Smooth muscle cell (in vitro differentiated cells): Measurements from ENCODE around the gene WLS. TPM values are rescaled to one million over a fixed set of nuclear protein-coding genes. Genes with fewer than 3 reads are reported as not detected.

ENCODE experiments used
- DNase-seq: peaks from one replicate; lab custom pipeline; 2025; ENCODE audit not compliant: unreplicated experiment; lab: John Stamatoyannopoulos, UW
- H2AFZ ChIP-seq: fragments of 200-600 bp; sonication (generic); 2 replicates; pipeline ENCODE4 v1.6.0; 2016; ENCODE audit warnings: antibody characterized with exemption, low read depth, mild to moderate bottlenecking
- H3F3A ChIP-seq: fragments of 200-600 bp; sonication (generic); 2 replicates; pipeline ENCODE4 v1.6.0; 2017; ENCODE audit warnings: antibody characterized with exemption, low read depth
- H3K27ac ChIP-seq: fragments of 200-600 bp; sonication (generic); 2 replicates; pipeline ENCODE4 v1.5.1; 2016; ENCODE audit warnings: low read depth, mild to moderate bottlenecking
- H3K27me3 ChIP-seq: fragments of 200-600 bp; sonication (generic); 2 replicates; pipeline ENCODE4 v1.6.1; 2016; ENCODE audit warnings: low read depth, mild to moderate bottlenecking
- H3K36me3 ChIP-seq: fragments of 200-600 bp; sonication (generic); 2 replicates; pipeline ENCODE4 v1.5.1; 2016; ENCODE audit warnings: low read depth
- H3K4me1 ChIP-seq: fragments of 200-600 bp; sonication (generic); 2 replicates; pipeline ENCODE4 v1.5.1; 2016; ENCODE audit warnings: low read depth
- H3K4me2 ChIP-seq: fragments of 200-600 bp; sonication (generic); 2 replicates; pipeline ENCODE4 v1.6.0; 2016; ENCODE audit warnings: mild to moderate bottlenecking
- H3K4me3 ChIP-seq: fragments of 200-600 bp; sonication (generic); 2 replicates; pipeline ENCODE4 v1.5.1; 2016; ENCODE audit warnings: mild to moderate bottlenecking
- H3K79me2 ChIP-seq: fragments of 200-600 bp; sonication (generic); 2 replicates; pipeline ENCODE4 v1.6.0; 2016; ENCODE audit warnings: low read depth, mild to moderate bottlenecking
- H3K9ac ChIP-seq: fragments of 200-600 bp; sonication (generic); 2 replicates; pipeline ENCODE4 v1.6.0; 2016; ENCODE audit warnings: low read depth
- H3K9me3 ChIP-seq: fragments of 200-600 bp; sonication (generic); replicated peaks from 2 replicates; pipeline ENCODE4 v1.5.1; 2016; ENCODE audit warnings: low read depth
- H4K20me1 ChIP-seq: fragments of 200-600 bp; sonication (generic); 2 replicates; pipeline ENCODE4 v1.6.0; 2016; ENCODE audit warnings: low read depth
- CTCF ChIP-seq: fragments of 200-600 bp; sonication (generic); IDR thresholded peaks from 2 replicates; pipeline ENCODE4 v1.5.1; 2017; ENCODE audit warnings: borderline replicate concordance, mild to moderate bottlenecking, antibody characterized with exemption; ENCODE audit not compliant: insufficient read depth, poor library complexity, severe bottlenecking
- WGBS: methylation state at CpG from one replicate; pipeline ENCODE4 v1.1.7; 2016; ENCODE audit warnings: low lambda C conversion rate; 5-methylcytosine and 5-hydroxymethylcytosine counted together
- polyA plus RNA-seq: library from polyadenylated mRNA; unstranded; fragments of >200 nt; fragmentation: Nextera tagmentation; extraction: Ambion mirVana; gene quantifications from 2 replicates; pipeline ENCODE4 v1.2.1, GENCODE V29; 2016
- total RNA-seq: library from RNA; depleted of rRNA; stranded (reverse); fragments of >200 nt; gene quantifications from 2 replicates; pipeline ENCODE4 v1.2.3, GENCODE V29; 2014

The WLS gene
- total and polyA plus RNA-seq, 2 experiments from 2014 or later = 58.1 to 112 TPM

- peaks cover 6% of the 10 kb centered on the region for H3F3A ChIP-seq
- H3K4me1 ChIP-seq = no peaks in the 10 kb centered on the region
- no peak overlapping the region for H3K4me3 ChIP-seq
- no peak overlapping the region for H3K4me2 ChIP-seq
- H3K27ac ChIP-seq = no peak overlapping the region
- no peak for TF ChIP-seq CTCF
- no peaks in the 10 kb centered on the region for H4K20me1 ChIP-seq
- H3K27me3 ChIP-seq = no peaks in the 10 kb centered on the region
- no peak overlapping the region for H2AFZ ChIP-seq
- no peaks in the 10 kb centered on the region for H3K9me3 ChIP-seq
- no peak for DNase-seq
- no peaks in the 10 kb centered on the region for H3K36me3 ChIP-seq
- peaks cover 5% of the 10 kb centered on the region for H3K79me2 ChIP-seq
- WGBS = over 99% methylated on average over 3 of the region's 3 CpGs
- no peak overlapping the region for H3K9ac ChIP-seq
Observed at GRCh38 chr1:68167211-68167610, 65.1 kb downstream of the WLS start.

- Histone ChIP-seq H3K27me3 (no peaks in the 10 kb centered on the region), H3K9ac (no peak overlapping the region), H3K4me1 (no peaks in the 10 kb centered on the region), H4K20me1 (no peaks in the 10 kb centered on the region), H3K4me2 (no peak overlapping the region), H3K9me3 (no peaks in the 10 kb centered on the region), H3F3A (peaks cover 6% of the 10 kb centered on the region), H3K4me3 (no peak overlapping the region), H2AFZ (no peak overlapping the region), H3K27ac (no peak overlapping the region), H3K79me2 (peaks cover 5% of the 10 kb centered on the region), H3K36me3 (no peaks in the 10 kb centered on the region)
- WGBS = 71% methylated on average over 2 of the region's 2 CpGs
- no peak for DNase-seq
- no peak for TF ChIP-seq CTCF
Observed at GRCh38 chr1:68166348-68166747, 66.0 kb downstream of the WLS start.

- Histone ChIP-seq H3K27me3 (no peaks in the 10 kb centered on the region), H3K4me2 (no peak overlapping the region), H3K9ac (no peak overlapping the region), H3K27ac (no peak overlapping the region), H3K4me3 (no peak overlapping the region), H3K9me3 (no peaks in the 10 kb centered on the region), H3K4me1 (no peaks in the 10 kb centered on the region), H4K20me1 (no peaks in the 10 kb centered on the region), H3K36me3 (no peaks in the 10 kb centered on the region), H3F3A (peaks cover 6% of the 10 kb centered on the region), H3K79me2 (peaks cover 5% of the 10 kb centered on the region), H2AFZ (no peak overlapping the region)
- no peak for TF ChIP-seq CTCF
- 97% methylated on average over 5 of the region's 5 CpGs for WGBS
- DNase-seq = no peak
Observed at GRCh38 chr1:68165665-68166064, 66.7 kb downstream of the WLS start.

GRCh38 chr1:68164918-68165317, 67.4 kb downstream of the WLS start:
- Histone ChIP-seq H3K4me2 (no peak overlapping the region), H3K4me1 (no peaks in the 10 kb centered on the region), H3K27me3 (no peaks in the 10 kb centered on the region), H3K27ac (no peak overlapping the region), H3K9ac (no peak overlapping the region), H3K79me2 (peaks cover 5% of the 10 kb centered on the region), H2AFZ (no peak overlapping the region), H3K9me3 (no peaks in the 10 kb centered on the region), H3K36me3 (no peaks in the 10 kb centered on the region), H3F3A (peaks cover 6% of the 10 kb centered on the region), H4K20me1 (no peaks in the 10 kb centered on the region), H3K4me3 (no peak overlapping the region)
- 96% methylated on average over 1 of the region's 1 CpG for WGBS
- no peak for DNase-seq
- no peak for TF ChIP-seq CTCF
